SH-SY5Y (cell line): ENCODE measurements around the gene LRFN2.

ENCODE experiments used
- GATA2 ChIP-seq: IDR thresholded peaks from 2 replicates; pipeline ENCODE4 v1.6.1; 2011; ENCODE audit warnings: mild to moderate bottlenecking, low read depth, low read length
- GATA3 ChIP-seq: IDR thresholded peaks from 2 replicates; pipeline ENCODE4 v1.6.1; 2011; ENCODE audit warnings: low read depth, mild to moderate bottlenecking, low read length, moderate library complexity

- TF ChIP-seq GATA3 (no peak), GATA2 (no peak)
These were observed 209.9 kb downstream of the LRFN2 start for GRCh38 chr6:40377173-40377806.
